A549 (cell line): Measurements from ENCODE around the gene TSC22D1. TPM values are rescaled to one million over a fixed set of nuclear protein-coding genes. Genes with fewer than 3 reads are reported as not detected.

Experiments used
- ATAC-seq, 2 experiments: fragments of 200-7000 bp in 1 of 2; fragments of >200 bp in 1 of 2; cut with Nextera tagmentation in 1 of 2; cut with Tn5 transposase in 1 of 2; 3 replicates each; pipeline versions ENCODE4 v1.8.0 to v1.9.1; 2018 to 2020; ENCODE audit warnings: mild to moderate bottlenecking in 1 of 2, moderate library complexity in 1 of 2
- CTCF ChIA-PET: fragments of 300-600 bp; sonication (Branson Sonifier 250); formaldehyde crosslinking; extraction: SDS; loops from one replicate; lab custom pipeline; 2021; ENCODE audit warnings: antibody characterized with exemption, inconsistent platforms; lab: Yijun Ruan, JAX
- POLR2A ChIA-PET: fragments of 350-600 bp; formaldehyde crosslinking; extraction: SDS; loops from one replicate; lab custom pipeline; 2021; ENCODE audit warnings: antibody characterized with exemption, inconsistent platforms; lab: Yijun Ruan, JAX
- DNase-seq, 2 experiments: peaks; one replicate each; pipeline versions ENCODE4 v3.0.0 to v3.0.0-alpha.2; 2011 to 2016; ENCODE audit warnings: low read depth in 1 of 2, low spot score in 1 of 2
- FAIRE-seq: peaks from 2 replicates; lab custom pipeline; 2011; peaks lifted over from hg19 to GRCh38; lab: Jason Lieb, UNC
- H3K27ac ChIP-seq, 2 experiments: fragments of >200 bp; sonication (Bioruptor Twin); formaldehyde crosslinking; 3 replicates each; pipeline ENCODE4 v1.5.1; 2016 to 2017
- H3K4me1 ChIP-seq: fragments of >200 bp; sonication (Bioruptor Twin); formaldehyde crosslinking; 3 replicates; pipeline ENCODE4 v1.6.1; 2016
- H3K4me2 ChIP-seq: fragments of >200 bp; sonication (Bioruptor Twin); formaldehyde crosslinking; 3 replicates; pipeline ENCODE4 v1.6.1; 2016
- H3K4me3 ChIP-seq: fragments of >200 bp; sonication (Bioruptor Twin); formaldehyde crosslinking; 3 replicates; pipeline ENCODE4 v1.5.1; 2016
- H3K9me3 ChIP-seq: fragments of >200 bp; sonication (Bioruptor Twin); formaldehyde crosslinking; 3 replicates; pipeline ENCODE4 v1.6.1; 2016
- BHLHE40 ChIP-seq: IDR thresholded peaks from 2 replicates; pipeline ENCODE4 v1.6.1; 2012; ENCODE audit warnings: low read depth, low read length, inconsistent platforms
- CEBPB ChIP-seq, 2 experiments: fragments of >200 bp in 1 of 2; sonication (Bioruptor Twin) in 1 of 2; formaldehyde crosslinking in 1 of 2; IDR thresholded peaks; 2 replicates each; pipeline ENCODE4 v1.6.1; 2012 to 2016
- CHD2 ChIP-seq: fragments of 150-350 bp; IDR thresholded peaks from 2 replicates; pipeline ENCODE4 v1.6.1; 2014; ENCODE audit warnings: low read length; ENCODE audit not compliant: partially characterized antibody
- EHMT2 ChIP-seq: fragments of 200-600 bp; sonication (generic); IDR thresholded peaks from 2 replicates; pipeline ENCODE4 v1.6.1; 2016; ENCODE audit warnings: antibody characterized with exemption, low read depth, mild to moderate bottlenecking, moderate library complexity
- EP300 ChIP-seq, 2 experiments: fragments of >200 bp; sonication (Bioruptor Twin); formaldehyde crosslinking; IDR thresholded peaks; 2 replicates in 1 of 2; 3 replicates in 1 of 2; pipeline ENCODE4 v1.6.1; 2016 to 2017
- ESRRA ChIP-seq: fragments of 150-350 bp; IDR thresholded peaks from 2 replicates; pipeline ENCODE4 v1.6.1; 2014; ENCODE audit warnings: mild to moderate bottlenecking, low read length, borderline replicate concordance
- HEYL ChIP-seq: fragments of 250-450 bp; sonication (Bioruptor Pico); IDR thresholded peaks from 2 replicates; pipeline ENCODE4 v1.8.0; 2021; ENCODE audit warnings: mild to moderate bottlenecking, moderate library complexity
- HOXA7 ChIP-seq: fragments of 250-450 bp; sonication (Bioruptor Pico); IDR thresholded peaks from 2 replicates; pipeline ENCODE4 v1.5.0; 2020; ENCODE audit warnings: mild to moderate bottlenecking, moderate library complexity
- KDM1A ChIP-seq: fragments of 200-600 bp; sonication (generic); IDR thresholded peaks from 2 replicates; pipeline ENCODE4 v1.6.1; 2016; ENCODE audit warnings: low read depth, mild to moderate bottlenecking
- KDM5A ChIP-seq: fragments of 200-600 bp; sonication (generic); IDR thresholded peaks from 2 replicates; pipeline ENCODE4 v1.6.1; 2016; ENCODE audit warnings: antibody characterized with exemption, mild to moderate bottlenecking
- MAFK ChIP-seq: fragments of 450-650 bp; IDR thresholded peaks from 2 replicates; pipeline ENCODE4 v1.6.1; 2014; ENCODE audit not compliant: partially characterized antibody
- RAD21 ChIP-seq, 2 experiments: fragments of >200 bp in 1 of 2; sonication (Bioruptor Twin) in 1 of 2; formaldehyde crosslinking in 1 of 2; IDR thresholded peaks in 1 of 2; conservative IDR thresholded peaks in 1 of 2; 2 replicates in 1 of 2; 3 replicates in 1 of 2; pipeline ENCODE4 v1.6.1; 2012 to 2018; ENCODE audit warnings: inconsistent platforms in 1 of 2
- RARB ChIP-seq: fragments of 250-450 bp; sonication (Bioruptor Pico); IDR thresholded peaks from 2 replicates; pipeline ENCODE4 v1.8.0; 2021; ENCODE audit warnings: mild to moderate bottlenecking, moderate library complexity
- RFX5 ChIP-seq: fragments of 450-650 bp; IDR thresholded peaks from 2 replicates; pipeline ENCODE4 v1.7.1; 2014; ENCODE audit warnings: antibody characterized with exemption, mild to moderate bottlenecking, moderate library complexity
- RNF2 ChIP-seq: fragments of 200-600 bp; sonication (generic); IDR thresholded peaks from 2 replicates; pipeline ENCODE4 v1.6.1; 2016; ENCODE audit warnings: low read depth, mild to moderate bottlenecking, antibody characterized with exemption, moderate library complexity, borderline replicate concordance
- SREBF2 ChIP-seq: fragments of 450-650 bp; IDR thresholded peaks from 2 replicates; pipeline ENCODE4 v1.6.1; 2014; ENCODE audit warnings: mild to moderate bottlenecking, moderate library complexity
- TFCP2L1 ChIP-seq: fragments of 250-450 bp; sonication (Bioruptor Pico); IDR thresholded peaks from 2 replicates; pipeline ENCODE4 v1.5.0; 2021; ENCODE audit warnings: mild to moderate bottlenecking
- TP53 ChIP-seq: fragments of 250-450 bp; sonication (Bioruptor Pico); IDR thresholded peaks from 2 replicates; pipeline ENCODE4 v1.5.0; 2021; ENCODE audit warnings: mild to moderate bottlenecking, moderate library complexity
- ZNF302 ChIP-seq: fragments of 250-450 bp; sonication (Bioruptor Pico); IDR thresholded peaks from 2 replicates; pipeline ENCODE4 v1.9.0; 2021; ENCODE audit warnings: inconsistent platforms, mild to moderate bottlenecking, moderate library complexity
- ZSCAN20 ChIP-seq: fragments of 250-450 bp; sonication (Bioruptor Pico); IDR thresholded peaks from 2 replicates; pipeline ENCODE4 v1.8.0; 2022; ENCODE audit warnings: mild to moderate bottlenecking, moderate library complexity
- WGBS: methylation state at CpG from one replicate; pipeline ENCODE4 v1.1.6; 2017; ENCODE audit errors: missing lambda C conversion rate; 5-methylcytosine and 5-hydroxymethylcytosine counted together
- polyA plus RNA-seq, 4 experiments: library from polyadenylated mRNA; depleted of rRNA in 3 of 4; stranded (reverse); fragments of >200 nt; fragmentation: RNase III in 1 of 4; extraction: RNeasy Plus Mini Kit Qiagen cat#74134 plus additional on column Dnase treatment in 1 of 4; gene quantifications; 2 replicates in 3 of 4; 3 replicates in 1 of 4; pipeline ENCODE4 v1.2.3, GENCODE V29; 2011 to 2017
- TF ChIP-seq, protein P1 (sequence below): IDR thresholded peaks from 2 replicates; pipeline ENCODE4 v1.6.1; 2012
- TF ChIP-seq, protein P2 (sequence below): fragments of 250-450 bp; sonication (Bioruptor Pico); IDR thresholded peaks from 2 replicates; pipeline ENCODE4 v1.5.0; 2021; ENCODE audit warnings: mild to moderate bottlenecking, moderate library complexity, borderline replicate concordance
- TF ChIP-seq, protein P3 (sequence below): fragments of >200 bp; sonication (Bioruptor Twin); formaldehyde crosslinking; IDR thresholded peaks from 3 replicates; pipeline ENCODE4 v1.6.1; 2016
- TF ChIP-seq, protein P4 (sequence below): fragments of >200 bp; sonication (Bioruptor Twin); formaldehyde crosslinking; IDR thresholded peaks from 2 replicates; pipeline ENCODE4 v1.6.1; 2016

The TSC22D1 gene
- polyA plus RNA-seq, 2 of the 4 experiments (the other 2 are of a cell fraction) = 66.8 to 196 TPM

DNA sequence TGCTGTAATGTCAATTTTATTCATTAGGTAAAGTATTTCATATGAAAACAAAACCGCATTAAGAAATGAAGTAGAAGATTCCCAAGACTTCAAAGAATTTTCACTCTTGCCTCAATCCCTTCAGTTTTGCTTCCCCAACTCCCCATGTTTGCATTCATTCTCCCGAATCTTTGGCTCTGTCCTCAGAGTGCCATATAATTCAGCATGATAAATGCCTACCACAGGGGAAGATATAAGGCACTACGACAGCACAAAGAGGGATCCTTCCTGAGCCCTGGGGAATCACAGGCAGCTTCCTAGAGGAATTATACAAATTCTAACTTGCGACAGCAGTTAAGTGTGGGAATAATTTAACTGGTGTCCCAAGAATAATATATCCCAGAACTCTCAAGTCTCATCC, 68.5 kb downstream of the TSC22D1 start:
- H3K4me2 ChIP-seq = no peak overlapping the region
- TF ChIP-seq BHLHE40 (no peak), HEYL (CRISPR knock-in tag) (no peak), ESRRA (no peak), SREBF2 (no peak), RAD21 (conservative IDR thresholded peaks at IDR 0.05 in 1 of 2, IDR thresholded peaks at IDR 0.05 in 1 of 2) (no peak), CHD2 (no peak), RARB (CRISPR knock-in tag) (no peak), MAFK (no peak), EHMT2 (no peak), ZNF302 (CRISPR knock-in tag) (no peak), HOXA7 (CRISPR knock-in tag) (no peak), TFCP2L1 (CRISPR knock-in tag) (no peak), KDM5A (no peak)
- TF ChIP-seq, protein P1, sequence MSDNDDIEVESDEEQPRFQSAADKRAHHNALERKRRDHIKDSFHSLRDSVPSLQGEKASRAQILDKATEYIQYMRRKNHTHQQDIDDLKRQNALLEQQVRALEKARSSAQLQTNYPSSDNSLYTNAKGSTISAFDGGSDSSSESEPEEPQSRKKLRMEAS = no peak
- TF ChIP-seq, protein P2, sequence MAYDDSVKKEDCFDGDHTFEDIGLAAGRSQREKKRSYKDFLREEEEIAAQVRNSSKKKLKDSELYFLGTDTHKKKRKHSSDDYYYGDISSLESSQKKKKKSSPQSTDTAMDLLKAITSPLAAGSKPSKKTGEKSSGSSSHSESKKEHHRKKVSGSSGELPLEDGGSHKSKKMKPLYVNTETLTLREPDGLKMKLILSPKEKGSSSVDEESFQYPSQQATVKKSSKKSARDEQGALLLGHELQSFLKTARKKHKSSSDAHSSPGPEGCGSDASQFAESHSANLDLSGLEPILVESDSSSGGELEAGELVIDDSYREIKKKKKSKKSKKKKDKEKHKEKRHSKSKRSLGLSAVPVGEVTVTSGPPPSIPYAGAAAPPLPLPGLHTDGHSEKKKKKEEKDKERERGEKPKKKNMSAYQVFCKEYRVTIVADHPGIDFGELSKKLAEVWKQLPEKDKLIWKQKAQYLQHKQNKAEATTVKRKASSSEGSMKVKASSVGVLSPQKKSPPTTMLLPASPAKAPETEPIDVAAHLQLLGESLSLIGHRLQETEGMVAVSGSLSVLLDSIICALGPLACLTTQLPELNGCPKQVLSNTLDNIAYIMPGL = no peak
- TF ChIP-seq, protein P3, sequence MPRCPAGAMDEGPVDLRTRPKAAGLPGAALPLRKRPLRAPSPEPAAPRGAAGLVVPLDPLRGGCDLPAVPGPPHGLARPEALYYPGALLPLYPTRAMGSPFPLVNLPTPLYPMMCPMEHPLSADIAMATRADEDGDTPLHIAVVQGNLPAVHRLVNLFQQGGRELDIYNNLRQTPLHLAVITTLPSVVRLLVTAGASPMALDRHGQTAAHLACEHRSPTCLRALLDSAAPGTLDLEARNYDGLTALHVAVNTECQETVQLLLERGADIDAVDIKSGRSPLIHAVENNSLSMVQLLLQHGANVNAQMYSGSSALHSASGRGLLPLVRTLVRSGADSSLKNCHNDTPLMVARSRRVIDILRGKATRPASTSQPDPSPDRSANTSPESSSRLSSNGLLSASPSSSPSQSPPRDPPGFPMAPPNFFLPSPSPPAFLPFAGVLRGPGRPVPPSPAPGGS = no peak
- TF ChIP-seq, all 56 proteins: peak for 0
- Histone ChIP-seq H3K27ac (no peak overlapping the region), H3K4me3 (no peak overlapping the region), H3K9me3 (no peaks in the 10 kb centered on the region), H3K4me1 (no peaks in the 10 kb centered on the region)
- POLR2A ChIA-PET = no interaction called here
- WGBS = 88% methylated on average over 4 of the region's 4 CpGs
- FAIRE-seq = no peak
- no peak for DNase-seq
- CTCF ChIA-PET = interaction anchor here (1.0 kb wide), 1 partner anchor 24 kb away, joined by 4 read pairs; no protein-coding TSS in a partner anchor
- no peak for ATAC-seq

DNA sequence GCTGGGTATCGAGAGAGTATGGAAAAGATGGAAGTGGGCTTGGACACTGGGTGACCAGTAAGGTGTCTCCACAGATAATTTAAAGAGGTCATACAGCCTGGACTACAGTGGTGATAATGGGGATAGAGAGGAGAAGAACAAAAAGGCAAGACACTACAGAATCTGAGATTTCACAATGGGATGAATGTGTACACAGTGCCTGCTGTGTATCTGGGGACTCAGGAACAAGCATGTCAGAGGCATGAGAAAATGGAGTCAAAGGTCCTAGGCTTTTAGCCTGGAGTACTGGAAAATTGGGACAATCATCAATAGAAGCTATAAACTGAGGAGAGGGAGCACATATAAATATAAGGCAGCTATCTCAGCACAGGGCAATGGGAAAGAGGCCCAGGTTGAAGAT, 69.4 kb downstream of the TSC22D1 start:
- no peak for FAIRE-seq
- no peak for ATAC-seq
- H3K4me2 ChIP-seq = no peak overlapping the region
- WGBS = 90% methylated on average over 1 of the region's 1 CpG
- no peak overlapping the region for H3K27ac ChIP-seq
- ChIA-PET CTCF (interaction anchor here (1.4 kb wide), 1 partner anchor 24 kb away, joined by 5 read pairs; no protein-coding TSS in a partner anchor), POLR2A (no interaction called here)
- TF ChIP-seq HEYL (CRISPR knock-in tag) (no peak), TP53 (CRISPR knock-in tag) (no peak), KDM1A (no peak), ZSCAN20 (no peak), EP300 (IDR thresholded peaks at IDR 0.05) (no peak), MAFK (no peak), RNF2 (no peak), CEBPB (IDR thresholded peaks at IDR 0.05) (no peak), RFX5 (no peak)
- TF ChIP-seq, protein P4, sequence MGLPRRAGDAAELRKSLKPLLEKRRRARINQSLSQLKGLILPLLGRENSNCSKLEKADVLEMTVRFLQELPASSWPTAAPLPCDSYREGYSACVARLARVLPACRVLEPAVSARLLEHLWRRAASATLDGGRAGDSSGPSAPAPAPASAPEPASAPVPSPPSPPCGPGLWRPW = no peak
- no peak overlapping the region for H3K4me3 ChIP-seq
- no peak for DNase-seq
- no peaks in the 10 kb centered on the region for H3K9me3 ChIP-seq
- H3K4me1 ChIP-seq = no peaks in the 10 kb centered on the region
